NCI-H2227 (cell line): Measurements from ENCODE around the gene FBXL12.
"Not testable (repeated sequence)": the region's sequence is repeated elsewhere in the genome, so short reads cannot be mapped to it uniquely, and the experiment has no call there.

Experiments used
- DNase-seq: peaks from one replicate; lab custom pipeline; 2025; ENCODE audit not compliant: unreplicated experiment; lab: John Stamatoyannopoulos, UW

FBXL12 gene

DNA sequence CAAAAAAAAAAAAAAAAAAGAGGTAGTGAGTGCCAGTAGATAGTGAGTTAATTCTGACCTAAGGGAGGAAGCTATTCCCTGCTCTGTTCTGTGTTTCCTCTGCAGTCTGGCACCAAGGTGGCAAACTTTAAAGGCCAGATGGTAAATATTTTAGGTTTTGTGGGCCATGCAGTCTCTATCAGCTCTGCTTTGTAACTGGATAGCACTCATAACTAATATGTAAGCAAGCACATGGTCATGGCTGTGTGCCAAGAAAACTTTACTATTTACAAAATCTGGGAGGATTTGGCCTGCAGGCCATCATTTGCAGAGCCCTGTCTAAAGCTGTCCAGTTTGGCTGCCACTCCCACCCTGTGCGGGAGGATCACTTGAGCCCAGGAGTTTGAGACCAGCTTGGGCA is 20.5 kb upstream of the FBXL12 start:
- no peak for DNase-seq

- DNase-seq, result no peak
Measured at GRCh38 chr19:9838324-9838723, 19.4 kb upstream of the FBXL12 start.

- peak; percentile 10 for DNase-seq
Measured at GRCh38 chr19:9836021-9836420, 17.1 kb upstream of the FBXL12 start.

DNA sequence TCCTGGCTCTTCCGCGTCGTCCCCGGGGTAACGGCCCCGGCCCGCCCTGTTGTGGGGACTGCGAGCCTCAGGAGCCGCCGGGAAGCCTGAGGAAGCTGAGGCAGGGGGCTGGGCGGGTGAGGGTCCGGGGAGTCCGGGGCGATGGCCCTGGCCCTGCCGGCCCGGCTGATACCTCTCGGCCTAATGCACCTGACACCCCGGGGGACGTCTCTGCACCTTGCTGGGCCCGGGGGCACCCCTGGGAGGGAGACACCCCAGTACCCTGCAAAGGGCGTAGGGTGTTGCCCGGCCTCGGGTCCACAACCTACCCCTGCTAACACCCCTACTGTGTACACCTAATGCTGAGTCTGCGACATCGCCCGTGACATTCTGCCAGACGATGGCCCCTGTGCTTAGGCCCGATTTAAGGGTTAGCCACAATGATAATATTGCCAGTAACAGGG is 16.6 kb upstream of the FBXL12 start:
- no peak for DNase-seq

DNA sequence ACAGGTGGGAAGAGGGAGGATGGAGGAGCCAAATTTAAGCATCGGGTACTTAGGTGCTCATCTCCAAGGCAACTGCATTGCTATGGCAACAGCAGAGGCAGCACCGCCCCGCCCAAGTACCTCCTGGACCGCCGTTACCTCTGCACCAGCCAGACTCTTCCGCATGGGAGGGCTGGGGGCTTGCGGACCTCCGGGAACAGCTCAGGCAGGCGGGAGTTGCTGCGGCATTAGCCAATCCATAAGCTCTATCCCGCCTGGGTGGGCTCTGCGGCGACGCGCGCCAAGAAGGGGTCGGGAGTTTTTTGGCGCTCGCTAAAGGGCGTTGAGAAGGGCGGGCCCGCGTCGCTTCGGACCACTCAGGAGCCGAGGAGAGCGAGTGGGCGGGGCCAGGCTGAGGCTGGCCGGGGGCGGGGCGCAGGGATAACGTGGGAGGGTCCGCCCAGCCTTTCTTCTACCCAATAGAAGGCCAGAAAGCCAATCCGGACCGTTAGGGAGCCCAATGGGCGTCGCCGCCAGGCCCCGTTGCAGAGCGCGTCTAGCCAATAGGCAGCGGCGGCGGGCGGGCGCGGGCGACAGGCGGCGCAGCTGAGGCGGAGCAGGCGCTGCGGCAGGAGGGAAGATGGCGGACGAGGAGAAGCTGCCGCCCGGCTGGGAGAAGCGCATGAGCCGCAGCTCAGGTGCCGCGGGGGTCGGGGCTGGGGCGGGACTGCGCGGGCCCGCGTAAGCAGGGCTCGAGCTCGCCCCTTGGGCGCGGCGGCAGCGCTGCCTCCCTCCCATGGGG is 16.0 kb upstream of the FBXL12 start, which contains the start of gene PIN1:
TSS of gene PIN1 (plus strand) at position 593 of the 781 bp plus-strand sequence. CDS start at position 620, 27 bp downstream.
- DNase-seq, result peak; percentile 98

GRCh38 chr19:9834307-9834725 is 15.4 kb upstream of the FBXL12 start:
- no peak for DNase-seq

DNA sequence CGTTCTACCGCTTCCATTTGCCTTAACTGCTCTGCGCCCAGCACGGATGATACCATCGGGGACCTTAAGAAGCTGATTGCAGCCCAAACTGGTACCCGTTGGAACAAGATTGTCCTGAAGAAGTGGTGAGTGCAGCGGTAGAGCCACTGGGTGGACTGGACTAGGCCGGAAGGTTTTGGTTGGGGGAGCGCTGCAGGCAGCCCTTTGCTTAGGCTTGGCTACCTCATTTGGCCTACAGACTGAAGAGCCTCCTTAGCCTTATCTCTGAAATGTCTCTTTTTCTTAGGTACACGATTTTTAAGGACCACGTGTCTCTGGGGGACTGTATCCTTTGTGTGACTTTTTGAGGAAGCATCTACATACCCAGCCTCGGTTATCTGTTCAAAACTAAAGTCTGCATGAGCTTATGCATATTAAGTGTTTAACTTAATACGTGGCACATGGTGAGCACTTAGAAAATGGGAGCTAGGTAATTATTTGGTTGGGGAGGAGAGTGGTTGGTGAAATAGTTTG is 9.7 kb upstream of the FBXL12 start:
- no peak for DNase-seq

- DNase-seq, result peak; percentile 88
Measured at GRCh38 chr19:9827289-9828238, 8.7 kb upstream of the FBXL12 start, which contains the start of gene UBL5. Gene UBL5, plus strand, starts transcription at chr19:9827918. Its CDS starts 420 bp downstream, at chr19:9828338.

DNA sequence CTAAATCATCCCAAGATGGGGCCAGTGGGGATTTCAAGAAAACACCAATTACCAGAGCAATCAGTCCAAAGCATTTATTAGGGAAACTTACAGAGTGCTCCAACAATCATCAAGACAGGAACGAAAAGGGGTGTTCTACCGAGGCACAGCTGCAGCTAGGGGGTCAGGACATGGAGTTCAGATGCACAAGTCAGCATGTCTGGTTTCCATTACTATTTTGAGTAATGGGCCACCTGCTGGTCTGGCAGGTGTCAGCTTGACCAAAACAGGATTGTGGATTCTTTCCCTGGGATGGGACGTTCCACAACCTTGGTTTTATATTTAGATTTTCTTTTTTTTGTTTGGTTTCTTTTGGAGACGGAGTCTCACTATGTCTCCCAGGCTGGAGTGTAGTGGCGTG is 4.9 kb upstream of the FBXL12 start:
- no peak for DNase-seq

GRCh38 chr19:9820034-9820433 is 1.2 kb upstream of the FBXL12 start:
- not testable (repeated sequence) for DNase-seq

DNA sequence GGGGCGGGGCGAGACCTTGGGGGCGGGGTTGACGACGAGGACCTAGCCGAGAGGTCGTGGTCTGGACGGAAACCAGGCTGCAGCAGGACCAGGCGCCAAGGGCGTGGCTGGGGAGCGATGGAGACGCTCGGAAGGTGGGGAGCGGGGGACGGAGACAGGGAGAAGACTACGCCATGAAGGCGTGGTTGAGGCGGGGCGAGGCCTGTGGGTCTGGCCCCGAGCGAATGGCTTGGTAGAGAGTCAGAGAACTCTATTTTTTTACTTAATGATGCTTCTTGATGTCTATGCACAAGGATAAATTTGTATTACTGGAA is 674 bp upstream of the FBXL12 start:
- DNase-seq, result no peak

GRCh38 chr19:9818175-9818733 is 625 bp downstream of the FBXL12 start:
- no peak for DNase-seq

- DNase-seq, result no peak
Measured at GRCh38 chr19:9811139-9811538, 7.7 kb downstream of the FBXL12 start.

DNA sequence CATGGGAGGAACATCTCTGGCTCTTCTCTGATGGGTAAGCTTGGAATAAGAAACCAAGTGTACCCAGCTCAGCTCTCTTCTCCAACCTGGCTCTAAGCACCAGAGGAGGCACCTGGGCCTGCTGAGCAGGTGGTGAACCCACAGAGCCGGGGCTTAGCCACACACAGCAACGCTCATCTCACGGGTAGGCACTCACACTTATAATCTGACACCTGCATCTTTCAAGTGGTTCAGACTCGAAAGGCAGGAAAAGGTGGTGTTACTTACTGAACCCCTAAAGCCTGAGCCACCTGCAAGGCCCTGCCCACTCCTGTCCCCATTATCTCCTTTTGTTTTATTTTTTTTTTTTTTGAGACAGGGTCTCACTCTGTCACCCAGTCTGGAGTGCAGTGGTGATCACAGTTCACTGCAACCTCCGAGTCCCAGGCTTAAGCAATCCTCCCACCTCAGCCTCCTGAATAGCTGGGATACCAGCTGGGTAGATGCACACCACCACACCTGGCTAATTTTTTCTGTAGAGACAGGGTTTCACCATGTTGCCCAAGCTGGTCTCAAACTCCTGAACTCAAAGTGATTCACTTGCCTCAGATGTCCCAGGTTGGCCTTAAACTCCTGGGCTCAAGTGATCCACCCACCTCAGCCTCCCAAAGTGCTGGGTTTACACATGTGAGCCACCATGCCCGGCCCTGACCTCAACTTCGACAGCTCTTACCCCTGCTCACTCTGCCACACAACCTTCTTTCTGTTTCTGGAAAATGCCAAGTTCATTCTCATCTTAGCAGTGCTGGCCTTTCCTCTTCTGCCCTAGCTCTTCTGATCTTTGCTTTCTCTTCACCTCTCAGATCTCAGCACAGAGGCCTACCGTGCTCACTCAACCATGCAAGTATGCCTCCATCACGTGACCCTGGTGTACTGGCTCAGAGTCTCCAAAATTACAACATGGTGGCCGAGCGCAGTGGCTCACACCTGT is 9.7 kb downstream of the FBXL12 start:
- DNase-seq, result no peak

DNA sequence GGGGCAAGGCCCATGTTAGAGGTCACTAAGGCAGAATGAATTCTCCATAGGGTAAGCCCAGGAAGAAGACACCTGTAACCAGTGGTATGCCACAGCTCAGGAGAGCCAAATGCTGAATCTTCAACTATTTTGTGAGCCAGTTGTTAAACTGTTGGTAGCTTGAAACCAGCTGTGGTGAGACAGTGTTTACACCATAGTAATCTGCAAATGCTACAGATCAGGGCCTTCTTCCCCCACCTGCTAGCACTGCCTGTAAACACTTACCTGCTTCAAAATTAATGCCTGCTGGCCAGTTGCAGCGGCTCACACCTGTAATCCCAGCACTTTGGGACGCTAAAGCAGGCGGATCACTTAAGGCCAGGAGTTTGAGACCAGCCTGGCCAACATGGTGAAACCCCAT is 12.1 kb downstream of the FBXL12 start:
- no peak for DNase-seq

DNA sequence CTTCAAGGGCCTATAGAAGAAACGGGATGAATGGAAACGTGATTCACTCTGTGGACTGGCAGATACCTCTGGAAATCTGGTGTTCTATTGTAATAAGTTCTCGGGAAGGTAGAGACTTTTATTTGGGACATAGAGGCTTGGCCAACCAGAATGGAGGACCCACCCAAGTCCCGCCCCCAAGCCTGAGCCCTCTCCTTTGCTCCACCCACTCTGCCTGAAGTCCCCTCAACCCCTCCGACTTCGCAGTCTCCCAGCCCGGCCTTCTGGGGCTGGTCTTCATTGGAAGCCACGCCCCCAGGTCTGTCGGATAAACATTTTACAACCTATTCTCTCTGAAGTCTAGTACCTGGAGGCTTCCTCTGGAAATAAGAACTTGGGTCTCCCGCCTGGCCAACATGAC is 16.9 kb downstream of the FBXL12 start:
- no peak for DNase-seq

GRCh38 chr19:9799162-9799561 is 19.7 kb downstream of the FBXL12 start:
- DNase-seq, result no peak

DNA sequence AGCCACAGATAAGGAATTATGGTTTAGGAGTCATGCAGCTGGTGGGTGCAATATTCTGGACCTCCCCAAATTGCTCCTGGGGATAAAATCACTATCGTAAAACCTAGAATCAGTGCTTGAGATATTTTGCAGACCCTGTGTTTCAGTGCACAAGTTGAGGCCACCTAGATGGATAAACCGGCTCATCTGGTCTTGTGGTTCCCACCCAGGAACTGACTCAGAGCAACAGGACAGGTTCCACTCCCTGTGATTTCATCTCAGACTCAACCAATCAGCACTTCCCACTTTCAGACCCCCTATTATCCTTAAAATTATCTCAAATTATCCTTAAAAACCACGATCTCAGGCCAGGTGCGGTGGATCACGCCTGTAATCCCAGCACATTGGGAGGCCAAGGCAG is 21.0 kb downstream of the FBXL12 start:
- no peak for DNase-seq

DNA sequence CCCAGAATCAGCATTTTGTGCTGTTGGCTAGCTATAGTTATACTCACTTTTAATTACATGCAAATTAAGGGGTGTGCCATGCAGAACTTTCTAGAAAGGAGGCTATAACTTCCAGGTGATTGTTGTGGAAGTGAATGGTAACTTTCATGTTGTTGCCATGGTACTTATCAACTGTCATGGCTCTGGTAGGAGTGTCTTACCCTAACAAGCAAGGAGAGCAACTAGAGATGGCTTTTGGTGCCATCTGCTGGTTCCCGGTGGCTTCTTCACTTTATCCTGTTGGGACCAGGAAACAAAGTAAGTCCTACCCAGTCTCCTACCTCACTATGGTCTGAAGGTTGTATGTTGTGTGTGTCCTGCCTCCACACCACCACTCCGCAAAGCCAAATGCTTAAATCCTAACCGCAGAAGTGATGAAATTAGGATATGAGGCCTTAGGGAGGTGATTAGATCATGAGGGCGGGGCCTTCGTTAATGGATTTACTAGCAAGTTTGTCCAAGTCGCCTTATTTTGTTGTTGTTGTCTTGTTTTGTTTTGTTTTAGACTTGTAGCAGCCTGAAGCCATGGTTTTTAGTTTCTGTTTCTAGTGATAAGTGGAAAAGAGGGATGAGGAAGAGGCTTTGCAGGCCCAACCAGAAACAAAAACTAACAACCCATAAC is 22.6 kb downstream of the FBXL12 start:
- DNase-seq, result peak; percentile 85
